Ectodermal cell (in vitro differentiated cells): Measurements from ENCODE around the gene SLC16A3.

Experiments
- H3K27ac ChIP-seq: 2 replicates; pipeline ENCODE4 v1.7.0; 2013; ENCODE audit warnings: mild to moderate bottlenecking, low read depth, low read length; ENCODE audit not compliant: insufficient read depth, poor library complexity, severe bottlenecking
- H3K27me3 ChIP-seq: 2 replicates; pipeline ENCODE4 v1.7.0; 2013; ENCODE audit warnings: mild to moderate bottlenecking, low read length; ENCODE audit not compliant: insufficient read depth, control insufficient read depth, poor library complexity, severe bottlenecking
- H3K36me3 ChIP-seq: one replicate; pipeline ENCODE4 v1.7.0; 2013; ENCODE audit warnings: low read length; ENCODE audit not compliant: control insufficient read depth, insufficient read depth
- H3K4me1 ChIP-seq: one replicate; pipeline ENCODE4 v1.7.0; 2013; ENCODE audit warnings: low read length; ENCODE audit not compliant: control insufficient read depth, insufficient read depth
- H3K4me3 ChIP-seq: 2 replicates; pipeline ENCODE4 v1.7.0; 2013; ENCODE audit warnings: low read depth, low read length, control low read depth; ENCODE audit not compliant: insufficient read depth
- H3K9me3 ChIP-seq: 2 replicates; pipeline ENCODE4 v1.7.0; 2013; ENCODE audit warnings: mild to moderate bottlenecking, low read length, moderate library complexity; ENCODE audit not compliant: control insufficient read depth
- WGBS, 2 experiments: methylation state at CpG; one replicate each; pipeline ENCODE4 v1.1.7; 2013; ENCODE audit warnings: missing lambda C conversion rate in 2 of 2; 5-methylcytosine and 5-hydroxymethylcytosine counted together

Gene SLC16A3

DNA sequence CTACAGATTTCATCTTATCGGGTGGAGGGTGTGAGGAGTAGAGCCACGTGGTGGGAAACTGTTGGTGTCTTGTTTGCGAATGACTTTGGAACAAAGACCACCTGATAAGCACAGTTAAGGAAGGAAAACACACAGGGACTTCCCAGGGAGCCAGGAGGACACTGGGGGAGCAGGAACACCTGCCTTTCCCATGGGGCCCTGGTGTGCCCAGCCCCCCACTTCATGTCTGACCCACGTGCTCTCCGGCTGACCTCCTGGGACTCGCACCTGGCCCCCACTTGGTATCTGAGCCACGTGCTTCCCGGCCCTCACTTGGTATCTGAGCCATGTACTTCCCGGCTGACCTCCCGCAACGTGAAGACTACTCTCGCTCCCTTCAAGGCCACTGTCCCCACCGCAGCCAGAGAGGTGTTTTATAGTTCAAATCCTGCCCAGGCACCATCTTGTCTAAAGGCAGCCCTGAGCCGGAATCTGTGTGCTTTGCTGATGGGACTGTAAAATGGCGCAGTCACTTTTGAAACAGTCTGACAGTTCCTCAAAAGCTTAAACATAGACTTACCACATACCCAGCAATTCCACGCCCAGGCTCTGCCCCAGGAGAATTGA lies 50.0 kb downstream of the SLC16A3 start:
- no peaks in the 10 kb centered on the region for H3K4me1 ChIP-seq
- no peak overlapping the region for H3K27ac ChIP-seq

DNA sequence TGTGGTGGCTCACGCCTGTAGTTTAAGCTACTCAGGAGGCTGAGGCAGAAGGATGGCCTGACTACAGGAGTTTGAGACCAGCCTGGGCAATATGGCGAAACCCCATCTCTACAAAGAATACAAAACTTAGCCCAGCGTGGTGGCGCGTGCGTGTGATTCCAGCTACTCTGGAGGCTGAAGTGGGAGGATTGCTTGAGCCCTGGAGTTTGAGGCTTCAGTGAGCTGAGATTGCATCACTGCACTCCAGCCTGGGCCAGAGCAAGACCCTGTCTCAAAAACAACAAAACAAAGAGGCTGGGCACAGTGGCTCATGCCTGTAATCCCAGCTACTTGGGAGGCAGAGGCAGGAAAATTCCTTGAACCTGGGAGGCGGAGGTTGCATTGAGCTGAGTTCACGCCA lies 51.7 kb downstream of the SLC16A3 start:
- H3K4me3 ChIP-seq = no peak overlapping the region
- H3K27me3 ChIP-seq = no peaks in the 10 kb centered on the region
- no peaks in the 10 kb centered on the region for H3K9me3 ChIP-seq
- no peaks in the 10 kb centered on the region for H3K4me1 ChIP-seq
- no peaks in the 10 kb centered on the region for H3K36me3 ChIP-seq
- 89 to 95% methylated on average over 8 of the region's 8 CpGs for WGBS, 2 experiments
- H3K27ac ChIP-seq = no peak overlapping the region

More for the DNA sequence above, 50.0 kb downstream of the SLC16A3 start:
- Histone ChIP-seq H3K9me3 (no peaks in the 10 kb centered on the region), H3K27me3 (peaks cover 7% of the 10 kb centered on the region), H3K4me3 (no peak overlapping the region), H3K36me3 (no peaks in the 10 kb centered on the region)
- 73 to 74% methylated on average over 16 of the region's 16 CpGs for WGBS, 2 experiments

- no peaks in the 10 kb centered on the region for H3K36me3 ChIP-seq
- WGBS, 2 experiments = 90 to 92% methylated on average over 7 of the region's 7 CpGs
- no peak overlapping the region for H3K4me3 ChIP-seq
- H3K4me1 ChIP-seq = no peaks in the 10 kb centered on the region
- no peak overlapping the region for H3K27ac ChIP-seq
- no peaks in the 10 kb centered on the region for H3K27me3 ChIP-seq
- no peaks in the 10 kb centered on the region for H3K9me3 ChIP-seq
Observed at GRCh38 chr17:82281076-82281475, 52.2 kb downstream of the SLC16A3 start.

DNA sequence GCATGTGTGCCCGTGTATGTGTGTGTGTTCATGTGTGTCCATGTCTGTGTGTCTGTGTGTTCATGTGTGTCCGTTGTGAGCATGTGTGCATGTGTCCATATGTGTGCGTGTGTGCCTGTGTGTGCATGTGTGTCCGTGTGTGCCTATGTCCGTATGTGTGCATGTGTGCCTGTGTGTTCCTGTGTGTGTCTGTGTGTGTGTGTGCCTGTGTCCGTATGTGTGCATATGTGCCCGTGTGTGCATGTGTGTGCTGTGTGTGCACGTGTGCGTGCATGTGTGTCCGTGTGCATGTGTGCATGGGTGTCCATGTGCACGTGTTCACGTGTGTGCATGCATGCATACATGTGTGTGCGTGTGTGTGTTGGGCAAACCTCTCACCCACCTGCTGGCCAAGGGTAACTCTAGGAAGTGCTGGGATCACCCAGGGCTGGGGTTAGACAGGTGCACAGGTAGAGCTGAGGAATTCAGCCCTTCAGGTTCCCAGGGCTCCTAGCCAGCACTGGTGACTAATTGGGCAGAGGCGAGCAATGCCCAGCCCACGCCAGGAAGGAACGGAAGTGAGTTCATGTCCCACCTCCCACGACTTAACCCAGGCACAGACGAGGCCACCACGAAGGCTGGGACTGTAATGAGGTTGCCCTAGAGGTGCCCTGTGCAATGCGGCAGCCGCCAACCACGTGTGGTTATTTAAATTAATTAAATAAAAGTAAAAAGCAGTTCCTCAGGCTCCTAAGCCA lies 52.8 kb downstream of the SLC16A3 start:
- H3K36me3 ChIP-seq = no peaks in the 10 kb centered on the region
- H3K27me3 ChIP-seq = no peaks in the 10 kb centered on the region
- H3K4me1 ChIP-seq = no peaks in the 10 kb centered on the region
- H3K4me3 ChIP-seq = no peak overlapping the region
- H3K27ac ChIP-seq = no peak overlapping the region
- WGBS, 2 experiments = 90 to 91% methylated on average over 22 of the region's 22 CpGs
- no peaks in the 10 kb centered on the region for H3K9me3 ChIP-seq

- Histone ChIP-seq H3K4me1 (no peaks in the 10 kb centered on the region), H3K9me3 (no peaks in the 10 kb centered on the region), H3K4me3 (no peak overlapping the region), H3K36me3 (no peaks in the 10 kb centered on the region), H3K27ac (no peak overlapping the region), H3K27me3 (no peaks in the 10 kb centered on the region)
- 91 to 92% methylated on average over 25 of the region's 25 CpGs for WGBS, 2 experiments
Observed at GRCh38 chr17:82282239-82283207, 53.7 kb downstream of the SLC16A3 start.

DNA sequence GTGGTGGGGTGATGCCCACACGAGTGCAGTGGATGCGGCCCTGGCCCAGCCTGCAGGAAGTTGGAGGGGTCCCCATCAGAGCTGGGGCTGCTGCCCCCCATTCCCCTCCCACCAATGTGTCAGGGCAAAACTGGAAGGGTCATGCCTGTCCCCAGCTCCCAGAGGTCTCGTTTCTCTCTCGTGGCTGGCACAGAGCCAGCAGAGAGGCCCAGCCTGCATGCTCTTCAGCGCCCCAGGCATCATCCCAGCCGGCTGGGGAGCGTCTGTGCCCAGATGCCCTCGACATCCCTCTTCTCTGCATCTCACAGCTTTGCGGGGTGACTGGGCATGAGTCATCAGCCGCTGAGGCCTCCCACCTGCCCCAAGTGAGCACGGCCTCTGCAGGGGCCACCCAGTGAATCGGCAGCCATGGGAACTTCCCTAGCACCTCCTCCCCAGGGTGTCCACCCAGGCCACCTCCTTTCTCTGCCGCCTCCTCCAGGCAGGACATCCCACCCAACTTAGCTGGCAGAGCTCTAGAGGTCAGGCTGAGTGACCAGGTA lies 54.4 kb downstream of the SLC16A3 start:
- 89 to 91% methylated on average over 13 of the region's 13 CpGs for WGBS, 2 experiments
- H3K36me3 ChIP-seq = no peaks in the 10 kb centered on the region
- no peak overlapping the region for H3K4me3 ChIP-seq

GRCh38 chr17:82285141-82285540 lies 56.3 kb downstream of the SLC16A3 start:
- H3K36me3 ChIP-seq = no peaks in the 10 kb centered on the region
- no peaks in the 10 kb centered on the region for H3K4me1 ChIP-seq
- H3K27ac ChIP-seq = no peak overlapping the region
- no peaks in the 10 kb centered on the region for H3K27me3 ChIP-seq
- H3K9me3 ChIP-seq = no peaks in the 10 kb centered on the region
- no peak overlapping the region for H3K4me3 ChIP-seq
- WGBS, 2 experiments = 67 to 75% methylated on average over 7 of the region's 8 CpGs

More for the DNA sequence above, 54.4 kb downstream of the SLC16A3 start:
- H3K27me3 ChIP-seq = no peaks in the 10 kb centered on the region
- no peaks in the 10 kb centered on the region for H3K9me3 ChIP-seq
- no peaks in the 10 kb centered on the region for H3K4me1 ChIP-seq
- H3K27ac ChIP-seq = no peak overlapping the region

DNA sequence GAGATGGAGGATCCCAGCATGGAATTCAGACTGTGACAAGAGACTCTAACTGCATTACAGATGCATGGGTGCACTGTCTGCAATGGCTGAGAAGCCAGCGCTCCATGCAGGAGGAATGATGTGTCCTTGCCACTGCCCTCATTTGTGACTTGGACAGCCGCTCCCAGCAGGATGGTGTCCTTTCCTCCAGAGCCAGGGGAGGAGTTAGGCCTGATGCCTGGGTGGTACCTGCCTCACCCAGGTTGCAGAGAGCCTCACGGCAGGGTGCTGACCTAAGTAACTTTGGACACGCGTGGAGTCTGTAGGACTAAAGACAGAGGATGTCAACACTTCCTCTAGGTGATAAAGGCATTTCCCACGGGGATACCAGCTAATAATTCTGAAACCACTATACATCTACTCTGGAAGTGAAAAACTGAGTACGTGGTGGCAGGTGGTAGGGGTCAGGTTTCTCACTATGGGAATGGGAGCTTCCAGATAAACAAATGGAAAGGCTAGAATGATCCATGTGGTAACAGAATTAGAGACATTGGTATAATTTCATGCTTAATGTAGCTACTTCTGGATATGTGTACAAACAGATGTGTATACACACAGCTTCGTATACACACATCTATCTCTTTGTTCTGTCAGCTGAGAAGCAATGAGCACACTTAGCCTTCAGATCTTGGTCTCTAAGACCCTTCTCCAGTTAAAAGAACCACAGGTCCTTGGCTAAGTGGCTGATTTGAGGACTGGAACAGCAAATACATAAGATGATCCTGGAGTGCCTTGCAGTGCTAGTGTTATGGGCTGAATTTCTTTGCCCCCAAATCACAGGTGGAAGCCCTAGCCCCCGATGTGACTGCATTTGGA lies 58.4 kb downstream of the SLC16A3 start:
- whole genome bisulfite sequencing, 2 experiments = 85 to 93% methylated on average over 9 of the region's 9 CpGs
- no peaks in the 10 kb centered on the region for H3K36me3 ChIP-seq
- no peak overlapping the region for H3K27ac ChIP-seq
- H3K4me1 ChIP-seq = no peaks in the 10 kb centered on the region
- no peak overlapping the region for H3K4me3 ChIP-seq
- H3K9me3 ChIP-seq = no peaks in the 10 kb centered on the region
- no peaks in the 10 kb centered on the region for H3K27me3 ChIP-seq
